HepG2 (cell line): ENCODE results near the gene ZNF638. TPM values are rescaled to one million over a fixed set of nuclear protein-coding genes. Genes with fewer than 3 reads are reported as not detected.

Experiments used
- ATAC-seq: fragments of 200-7000 bp; cut with Tn5 transposase; 3 replicates; pipeline ENCODE4 v1.9.1; 2020; ENCODE audit warnings: mild to moderate bottlenecking, moderate library complexity
- BruUV-seq: library from RNA; stranded (reverse); fragments of 400-500 nt; replicated peaks from 2 replicates; lab custom pipeline; 2021; lab: Mats Ljungman, UMichigan
- CTCF ChIA-PET: fragments of 300-600 bp; formaldehyde crosslinking; extraction: SDS; loops from one replicate; lab custom pipeline; 2021; ENCODE audit warnings: low total read pairs, inconsistent platforms, low intra/inter-chr PET ratio; lab: Yijun Ruan, JAX
- POLR2A ChIA-PET: fragments of 350-600 bp; sonication (Branson Sonifier 250); formaldehyde crosslinking; loops from one replicate; lab custom pipeline; 2020; ENCODE audit warnings: antibody characterized with exemption, inconsistent platforms; lab: Yijun Ruan, JAX
- DNase-seq: peaks from one replicate; pipeline ENCODE4 v3.0.0-alpha.2; 2015; ENCODE audit warnings: low spot score
- FAIRE-seq: peaks from 3 replicates; lab custom pipeline; 2011; peaks lifted over from hg19 to GRCh38; lab: Jason Lieb, UNC
- H2AFZ ChIP-seq: one replicate; pipeline ENCODE4 v1.6.1; 2011; ENCODE audit warnings: low read length, inconsistent platforms
- H3K27ac ChIP-seq: fragments of 300-600 bp; 3 replicates; pipeline ENCODE4 v1.8.0; 2011; ENCODE audit warnings: mixed run types, mild to moderate bottlenecking, mixed read lengths, low read length, inconsistent platforms; ENCODE audit not compliant: insufficient read depth; ENCODE audit errors: extremely low read length
- H3K27me3 ChIP-seq, 2 experiments: fragments of 200-600 bp in 1 of 2; 2 replicates in 1 of 2; 3 replicates in 1 of 2; pipeline versions ENCODE4 v1.6.0 to v1.8.0; 2011; ENCODE audit warnings: low read length in 2 of 2, mild to moderate bottlenecking in 2 of 2, moderate library complexity in 2 of 2, inconsistent platforms in 1 of 2; ENCODE audit not compliant: insufficient read depth in 2 of 2, control insufficient read depth in 1 of 2
- H3K36me3 ChIP-seq, 2 experiments: fragments of 200-600 bp in 1 of 2; replicated peaks in 1 of 2; 2 replicates in 1 of 2; 3 replicates in 1 of 2; pipeline versions ENCODE4 v1.5.1 to v1.8.0; 2011; ENCODE audit warnings: low read length in 2 of 2, inconsistent platforms in 1 of 2; ENCODE audit not compliant: insufficient read depth in 2 of 2, control insufficient read depth in 1 of 2
- H3K4me1 ChIP-seq: 2 replicates; pipeline ENCODE4 v1.5.1; 2012; ENCODE audit warnings: low read length, inconsistent platforms; ENCODE audit not compliant: insufficient read depth
- H3K4me2 ChIP-seq: 2 replicates; pipeline ENCODE4 v1.6.0; 2011; ENCODE audit warnings: low read depth, low read length, inconsistent platforms
- H3K4me3 ChIP-seq, 3 experiments: fragments of 200-600 bp in 1 of 3; sonication (generic), shearing (Covaris generic) in 1 of 3; replicated peaks in 1 of 3; 2 replicates each; pipeline ENCODE4 v1.5.1; 2011 to 2016; ENCODE audit warnings: low read length in 3 of 3, inconsistent platforms in 2 of 3, low read depth in 2 of 3, mild to moderate bottlenecking in 2 of 3, control low read depth in 1 of 3, mixed read lengths in 1 of 3; ENCODE audit not compliant: insufficient read depth in 1 of 3
- H3K79me2 ChIP-seq: one replicate; pipeline ENCODE4 v1.6.1; 2011; ENCODE audit warnings: low read length, inconsistent platforms; ENCODE audit not compliant: insufficient read depth
- H3K9ac ChIP-seq: 2 replicates; pipeline ENCODE4 v1.6.0; 2011; ENCODE audit warnings: mild to moderate bottlenecking, low read depth, low read length, inconsistent platforms; ENCODE audit not compliant: insufficient read depth
- H3K9me3 ChIP-seq: 2 replicates; pipeline ENCODE4 v1.5.1; 2012; ENCODE audit warnings: mild to moderate bottlenecking, low read length
- H4K20me1 ChIP-seq: 2 replicates; pipeline ENCODE4 v1.6.0; 2011; ENCODE audit warnings: inconsistent platforms, mild to moderate bottlenecking, low read length, moderate library complexity; ENCODE audit not compliant: insufficient read depth
- HNRNPUL1 ChIP-seq: fragments of 200-400 bp; formaldehyde crosslinking; IDR thresholded peaks from 2 replicates; pipeline ENCODE4 v1.6.1; 2017; ENCODE audit warnings: low read depth, mild to moderate bottlenecking, low read length, moderate library complexity
- JUNB ChIP-seq: sonication (generic); formaldehyde crosslinking; IDR thresholded peaks from 2 replicates; pipeline ENCODE4 v1.8.0; 2022; ENCODE audit warnings: missing genetic modification reagents, mild to moderate bottlenecking, borderline replicate concordance
- NFIC ChIP-seq: IDR thresholded peaks from 2 replicates; pipeline ENCODE4 v1.6.1; 2012; ENCODE audit warnings: mild to moderate bottlenecking, low read length, inconsistent platforms
- PRMT3 ChIP-seq: sonication (generic); formaldehyde crosslinking; IDR thresholded peaks from 2 replicates; pipeline ENCODE4 v1.8.1; 2022; ENCODE audit warnings: low read depth, mild to moderate bottlenecking, moderate library complexity, missing genetic modification reagents, borderline replicate concordance
- RBAK ChIP-seq: sonication (generic); formaldehyde crosslinking; IDR thresholded peaks from 2 replicates; pipeline ENCODE4 v1.5.1; 2020; ENCODE audit warnings: mild to moderate bottlenecking, missing genetic modification reagents
- TBX3 ChIP-seq: fragments of 450-650 bp; IDR thresholded peaks from 2 replicates; pipeline ENCODE4 v1.6.1; 2017; ENCODE audit warnings: antibody characterized with exemption, mild to moderate bottlenecking, inconsistent platforms, borderline replicate concordance
- ZNF205 ChIP-seq: IDR thresholded peaks from 2 replicates; pipeline ENCODE4 v1.6.1; 2018; ENCODE audit warnings: missing biosample characterization, missing genetic modification reagents
- ZNF773 ChIP-seq: sonication (generic); formaldehyde crosslinking; IDR thresholded peaks from 2 replicates; pipeline ENCODE4 v1.4.0; 2020; ENCODE audit warnings: missing genetic modification reagents, borderline replicate concordance
- WGBS: methylation state at CpG from one replicate; pipeline ENCODE4 v1.1.6; 2017; ENCODE audit warnings: low lambda C conversion rate; 5-methylcytosine and 5-hydroxymethylcytosine counted together
- in situ Hi-C: cut with HindIII; loops from 2 replicates; pipeline ENCODE4 v1.10.0; 2017; ENCODE audit warnings: low pct_unique_long_range_greater_than_20kb; ENCODE audit not compliant: extremely low pct_ligation_motif_present
- intact Hi-C: fragments of 100-400 bp; cut with micrococcal nuclease; formaldehyde crosslinking; loops from one replicate; pipeline ENCODE4 v1.10.0; 2022; ENCODE audit not compliant: unreplicated experiment
- polyA plus RNA-seq, 8 experiments: library from polyadenylated mRNA; depleted of rRNA in 3 of 8; stranded (reverse) in 7 of 8; unstranded in 1 of 8; fragments of >200 nt; fragmentation: Illumina TruSeq in 4 of 8; extraction: Trizol in 4 of 8; gene quantifications; 2 replicates each; pipeline versions ENCODE4 v1.2.1 to v1.2.3, GENCODE V29; 2011 to 2016; ENCODE audit warnings: low read depth in 4 of 8, missing spikeins in 1 of 8, mixed read lengths in 1 of 8; ENCODE audit not compliant: insufficient read depth in 1 of 8
- total RNA-seq, 5 experiments: library from RNA; depleted of rRNA; stranded (reverse); fragments of >200 nt; fragmentation: Illumina TruSeq; extraction: Trizol; gene quantifications; 2 replicates each; pipeline ENCODE4 v1.2.3, GENCODE V29; 2016; ENCODE audit warnings: low read depth in 1 of 5
- TF ChIP-seq, protein P1 (sequence below): sonication (generic); formaldehyde crosslinking; IDR thresholded peaks from 2 replicates; pipeline ENCODE4 v1.4.0; 2020; ENCODE audit warnings: mild to moderate bottlenecking, missing genetic modification reagents
- TF ChIP-seq, protein P2 (sequence below): sonication (generic); formaldehyde crosslinking; IDR thresholded peaks from one replicate; pipeline ENCODE4 v1.5.1; 2020; ENCODE audit warnings: mild to moderate bottlenecking, missing genetic modification reagents; ENCODE audit errors: not compliant biosample characterization

ZNF638 gene
- total and polyA plus RNA-seq, 2 of the 13 experiments (the other 11 are each of a cell fraction or from before 2014, with no cell fraction given): 92.7 to 144 TPM

DNA sequence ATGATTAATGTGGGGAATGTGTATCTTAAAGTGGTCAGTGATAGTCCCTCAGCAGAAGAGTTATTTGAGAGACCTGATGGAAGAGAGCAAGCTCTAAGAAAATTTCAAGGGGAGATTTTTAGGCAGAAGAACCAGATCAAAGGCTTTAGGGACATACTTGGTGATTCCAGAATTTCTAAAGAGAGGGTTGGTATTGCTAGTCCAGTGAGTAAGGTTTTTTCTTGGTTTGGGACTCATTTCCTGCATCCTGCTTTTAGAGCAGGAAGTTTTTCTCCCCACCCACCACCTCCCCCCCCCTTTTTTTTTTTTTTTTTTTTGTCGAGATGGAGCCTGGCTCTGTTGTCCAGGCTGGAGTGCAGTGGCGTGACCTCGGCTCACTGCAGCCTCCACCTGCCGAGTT is 79.1 kb downstream of the ZNF638 start:
- no peak overlapping the region for H2AFZ ChIP-seq
- H3K9me3 ChIP-seq: no peaks in the 10 kb centered on the region
- H4K20me1 ChIP-seq: no peaks in the 10 kb centered on the region
- H3K4me3 ChIP-seq: no peak overlapping the region
- POLR2A ChIA-PET: no interaction called here
- no peaks in the 10 kb centered on the region for H3K79me2 ChIP-seq
- H3K27ac ChIP-seq: no peak overlapping the region
- peaks cover 9 to 36% of the 10 kb centered on the region in 2 experiments; a peak in 4 of 5 replicates for H3K36me3 ChIP-seq
- intact Hi-C loops: no loop called here
- no peak for ATAC-seq
- no peak overlapping the region for H3K4me2 ChIP-seq
- WGBS: 99% methylated on average over 4 of the region's 4 CpGs
- no peaks in the 10 kb centered on the region for H3K4me1 ChIP-seq
- FAIRE-seq: no peak
- CTCF ChIA-PET: no interaction called here
- no peaks in the 10 kb centered on the region for H3K27me3 ChIP-seq
- no peak for TF ChIP-seq JUNB (CRISPR knock-in tag)
- TF ChIP-seq, protein P1, sequence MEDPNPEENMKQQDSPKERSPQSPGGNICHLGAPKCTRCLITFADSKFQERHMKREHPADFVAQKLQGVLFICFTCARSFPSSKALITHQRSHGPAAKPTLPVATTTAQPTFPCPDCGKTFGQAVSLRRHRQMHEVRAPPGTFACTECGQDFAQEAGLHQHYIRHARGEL (CRISPR knock-in tag): no peak
- no peak for TF ChIP-seq ZNF205 (CRISPR knock-in tag)
- no peak for TF ChIP-seq HNRNPUL1
- no peak for TF ChIP-seq TBX3
- no peak for TF ChIP-seq ZNF773 (CRISPR knock-in tag)
- no peak for TF ChIP-seq NFIC
- TF ChIP-seq RBAK (CRISPR knock-in tag): no peak
- TF ChIP-seq, protein P2, sequence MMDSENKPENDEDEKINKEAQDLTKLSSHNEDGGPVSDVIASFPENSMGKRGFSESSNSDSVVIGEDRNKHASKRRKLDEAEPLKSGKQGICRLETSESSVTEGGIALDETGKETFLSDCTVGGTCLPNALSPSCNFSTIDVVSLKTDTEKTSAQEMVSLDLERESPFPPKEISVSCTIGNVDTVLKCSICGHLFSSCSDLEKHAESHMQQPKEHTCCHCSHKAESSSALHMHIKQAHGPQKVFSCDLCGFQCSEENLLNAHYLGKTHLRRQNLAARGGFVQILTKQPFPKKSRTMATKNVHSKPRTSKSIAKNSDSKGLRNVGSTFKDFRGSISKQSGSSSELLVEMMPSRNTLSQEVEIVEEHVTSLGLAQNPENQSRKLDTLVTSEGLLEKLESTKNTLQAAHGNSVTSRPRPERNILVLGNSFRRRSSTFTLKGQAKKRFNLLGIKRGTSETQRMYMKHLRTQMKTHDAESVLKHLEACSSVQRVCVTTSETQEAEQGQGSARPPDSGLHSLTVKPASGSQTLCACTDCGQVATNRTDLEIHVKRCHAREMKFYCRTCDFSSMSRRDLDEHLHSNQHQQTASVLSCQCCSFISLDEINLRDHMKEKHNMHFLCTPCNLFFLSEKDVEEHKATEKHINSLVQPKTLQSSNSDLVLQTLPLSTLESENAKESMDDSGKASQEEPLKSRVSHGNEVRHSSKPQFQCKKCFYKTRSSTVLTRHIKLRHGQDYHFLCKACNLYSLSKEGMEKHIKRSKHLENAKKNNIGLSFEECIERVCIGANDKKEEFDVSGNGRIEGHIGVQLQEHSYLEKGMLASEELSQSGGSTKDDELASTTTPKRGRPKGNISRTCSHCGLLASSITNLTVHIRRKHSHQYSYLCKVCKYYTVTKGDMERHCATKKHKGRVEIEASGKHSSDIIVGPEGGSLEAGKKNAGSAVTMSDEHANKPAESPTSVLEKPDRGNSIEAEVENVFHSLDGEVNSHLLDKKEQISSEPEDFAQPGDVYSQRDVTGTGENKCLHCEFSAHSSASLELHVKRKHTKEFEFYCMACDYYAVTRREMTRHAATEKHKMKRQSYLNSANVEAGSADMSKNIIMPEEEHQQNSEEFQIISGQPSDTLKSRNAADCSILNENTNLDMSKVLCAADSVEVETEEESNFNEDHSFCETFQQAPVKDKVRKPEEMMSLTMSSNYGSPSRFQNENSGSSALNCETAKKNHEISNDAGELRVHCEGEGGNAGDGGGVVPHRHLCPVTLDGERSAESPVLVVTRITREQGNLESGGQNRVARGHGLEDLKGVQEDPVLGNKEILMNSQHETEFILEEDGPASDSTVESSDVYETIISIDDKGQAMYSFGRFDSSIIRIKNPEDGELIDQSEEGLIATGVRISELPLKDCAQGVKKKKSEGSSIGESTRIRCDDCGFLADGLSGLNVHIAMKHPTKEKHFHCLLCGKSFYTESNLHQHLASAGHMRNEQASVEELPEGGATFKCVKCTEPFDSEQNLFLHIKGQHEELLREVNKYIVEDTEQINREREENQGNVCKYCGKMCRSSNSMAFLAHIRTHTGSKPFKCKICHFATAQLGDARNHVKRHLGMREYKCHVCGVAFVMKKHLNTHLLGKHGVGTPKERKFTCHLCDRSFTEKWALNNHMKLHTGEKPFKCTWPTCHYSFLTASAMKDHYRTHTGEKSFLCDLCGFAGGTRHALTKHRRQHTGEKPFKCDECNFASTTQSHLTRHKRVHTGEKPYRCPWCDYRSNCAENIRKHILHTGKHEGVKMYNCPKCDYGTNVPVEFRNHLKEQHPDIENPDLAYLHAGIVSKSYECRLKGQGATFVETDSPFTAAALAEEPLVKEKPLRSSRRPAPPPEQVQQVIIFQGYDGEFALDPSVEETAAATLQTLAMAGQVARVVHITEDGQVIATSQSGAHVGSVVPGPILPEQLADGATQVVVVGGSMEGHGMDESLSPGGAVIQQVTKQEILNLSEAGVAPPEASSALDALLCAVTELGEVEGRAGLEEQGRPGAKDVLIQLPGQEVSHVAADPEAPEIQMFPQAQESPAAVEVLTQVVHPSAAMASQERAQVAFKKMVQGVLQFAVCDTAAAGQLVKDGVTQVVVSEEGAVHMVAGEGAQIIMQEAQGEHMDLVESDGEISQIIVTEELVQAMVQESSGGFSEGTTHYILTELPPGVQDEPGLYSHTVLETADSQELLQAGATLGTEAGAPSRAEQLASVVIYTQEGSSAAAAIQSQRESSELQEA (CRISPR knock-in tag): no peak
- no peak for TF ChIP-seq PRMT3
- TF ChIP-seq, all 625 proteins: peak for 0
- in situ Hi-C loops: no loop called here
- no peak overlapping the region for H3K9ac ChIP-seq
- DNase-seq: no peak
- no TSS peak for BruUV-seq
